22Rv1 (cell line): ENCODE results near the gene DLL3.

Source experiments
- H3K27ac ChIP-seq: fragments of 450-650 bp; 2 replicates; pipeline ENCODE4 v1.5.1; 2017
- CTCF ChIP-seq: fragments of 450-650 bp; IDR thresholded peaks from 2 replicates; pipeline ENCODE4 v1.5.1; 2017; ENCODE audit warnings: mild to moderate bottlenecking
- ZFX ChIP-seq: fragments of 450-650 bp; IDR thresholded peaks from 2 replicates; pipeline ENCODE4 v1.6.1; 2017; ENCODE audit warnings: antibody characterized with exemption, borderline replicate concordance

DLL3 gene

GRCh38 chr19:39492788-39493187, 6.0 kb upstream of the DLL3 start:
- no peak for TF ChIP-seq CTCF
- no peak for TF ChIP-seq ZFX
- H3K27ac ChIP-seq, result no peak overlapping the region

DNA sequence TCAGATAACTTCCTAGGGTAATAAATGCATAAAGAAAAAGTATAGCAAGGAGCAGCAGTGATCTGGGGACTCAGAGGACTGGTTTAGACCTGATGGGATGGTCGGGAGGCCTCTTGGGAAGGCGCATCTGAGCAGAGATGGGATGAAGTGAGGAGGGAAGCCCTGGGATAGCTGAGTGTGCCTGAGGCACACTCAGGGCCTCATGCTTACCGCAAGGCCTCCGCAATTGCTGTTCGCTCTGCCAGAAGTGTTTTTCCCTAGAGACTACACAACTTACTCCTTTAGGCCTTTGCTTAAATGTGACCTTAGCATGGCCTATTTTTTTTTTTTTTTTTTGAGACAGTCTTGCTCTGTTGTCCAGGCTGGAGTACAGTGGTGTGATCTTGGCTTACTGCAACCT, 4.1 kb upstream of the DLL3 start:
- H3K27ac ChIP-seq, result no peak overlapping the region
- no peak for TF ChIP-seq CTCF
- TF ChIP-seq ZFX, result no peak

GRCh38 chr19:39496063-39496462, 2.7 kb upstream of the DLL3 start:
- TF ChIP-seq ZFX (no peak), CTCF (no peak)
- no peak overlapping the region for H3K27ac ChIP-seq

DNA sequence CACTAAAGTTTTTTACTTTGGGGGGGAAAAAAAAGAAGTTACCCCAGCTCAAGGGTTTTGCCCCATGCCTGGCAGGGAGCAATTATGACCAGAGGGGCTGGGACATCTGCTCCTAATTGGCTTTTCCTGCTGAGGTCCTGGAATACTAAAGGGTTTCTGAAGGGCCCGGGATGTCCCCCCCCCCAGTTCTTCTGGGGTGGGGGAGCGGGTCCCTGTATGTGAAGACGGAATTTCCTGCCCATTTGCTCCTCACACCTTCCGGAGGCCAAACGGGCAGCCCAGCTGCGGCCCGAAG, 1.1 kb upstream of the DLL3 start:
- no peak overlapping the region for H3K27ac ChIP-seq
- no peak for TF ChIP-seq CTCF
- TF ChIP-seq ZFX, result no peak

GRCh38 chr19:39497996-39498797, 550 bp upstream of the DLL3 start:
- TF ChIP-seq ZFX (no peak), CTCF (peak; percentile 50)
- H3K27ac ChIP-seq, result no peak overlapping the region

DNA sequence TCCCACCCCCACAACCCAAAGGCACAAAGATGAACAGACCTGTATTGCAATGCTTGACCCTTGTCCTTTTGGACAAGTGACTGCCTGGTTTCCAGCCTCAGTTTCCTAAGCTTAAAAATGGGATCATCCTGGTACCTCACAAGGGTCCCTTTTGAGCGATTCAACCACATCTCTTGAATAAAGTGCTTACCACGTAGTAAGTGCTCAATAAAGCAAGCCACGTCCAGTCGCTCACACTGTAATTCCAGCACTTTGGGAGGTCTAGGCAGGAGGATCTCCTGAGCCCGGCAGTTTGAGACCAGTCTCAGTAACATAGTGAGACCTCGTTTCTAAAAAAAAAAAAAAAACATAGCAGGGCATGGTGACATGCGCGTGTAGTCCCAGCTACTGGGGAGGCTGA, 1.2 kb downstream of the DLL3 start:
- no peak overlapping the region for H3K27ac ChIP-seq
- no peak for TF ChIP-seq ZFX
- no peak for TF ChIP-seq CTCF

DNA sequence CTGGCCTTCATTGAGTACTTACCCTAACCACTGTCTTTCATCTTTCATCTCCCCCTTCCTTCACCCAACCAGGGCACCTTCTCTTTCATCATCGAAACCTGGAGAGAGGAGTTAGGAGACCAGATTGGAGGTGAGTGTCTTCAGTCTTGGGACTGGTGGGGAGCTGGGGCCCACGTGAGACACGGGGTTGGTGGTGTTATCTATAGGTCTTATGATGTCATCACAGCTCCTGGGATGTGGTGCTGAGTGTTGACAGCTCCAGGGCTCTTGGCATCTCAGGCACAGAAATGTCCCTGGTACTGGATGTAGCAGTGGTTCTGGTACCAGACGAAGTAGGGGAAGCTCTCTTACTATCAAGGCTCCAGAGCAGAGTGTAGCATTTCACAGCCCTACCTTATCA, 1.8 kb downstream of the DLL3 start:
- H3K27ac ChIP-seq, result no peak overlapping the region
- TF ChIP-seq ZFX, result no peak
- TF ChIP-seq CTCF, result no peak
